Caco-2 (cell line): ENCODE measurements around the gene MYB. TPM values are rescaled to one million over a fixed set of nuclear protein-coding genes. Genes with fewer than 3 reads are reported as not detected.

Source experiments
- BruUV-seq: library from RNA; stranded (reverse); fragments of 400-500 nt; replicated peaks from 2 replicates; lab custom pipeline; 2021; lab: Mats Ljungman, UMichigan
- CTCF ChIA-PET: fragments of 300-600 bp; sonication (Branson Sonifier 250); formaldehyde crosslinking; loops from one replicate; lab custom pipeline; 2022; ENCODE audit warnings: antibody characterized with exemption; lab: Charles Lee
- POLR2A ChIA-PET: fragments of 300-600 bp; sonication (Branson Sonifier 250); formaldehyde crosslinking; loops from one replicate; lab custom pipeline; 2022; ENCODE audit warnings: antibody characterized with exemption; lab: Charles Lee
- DNase-seq, 2 experiments: peaks; one replicate each; pipeline versions ENCODE4 v3.0.0 to v3.0.0-alpha.2; 2020 to 2022
- H3K27me3 ChIP-seq: replicated peaks from 2 replicates; pipeline ENCODE4 v1.6.0; 2011; ENCODE audit warnings: low read length; ENCODE audit not compliant: control insufficient read depth, insufficient read depth
- H3K36me3 ChIP-seq: 2 replicates; pipeline ENCODE4 v1.5.1; 2011; ENCODE audit warnings: low read length; ENCODE audit not compliant: control insufficient read depth, insufficient read depth
- H3K4me1 ChIP-seq: fragments of 250-450 bp; sonication (Bioruptor Pico); 2 replicates; pipeline ENCODE4 v1.5.1; 2020; ENCODE audit warnings: mild to moderate bottlenecking
- H3K4me3 ChIP-seq: 2 replicates; pipeline ENCODE4 v1.5.1; 2011; ENCODE audit warnings: low read depth, mild to moderate bottlenecking, control low read depth, low read length
- H3K9me3 ChIP-seq: fragments of 250-450 bp; sonication (Bioruptor Pico); 2 replicates; pipeline ENCODE4 v1.5.1; 2020; ENCODE audit warnings: mild to moderate bottlenecking, moderate library complexity
- H3K27ac Mint-ChIP-seq: one replicate; pipeline ENCODE4 v1.8.0; 2022; ENCODE audit warnings: mixed read lengths; ENCODE audit not compliant: unreplicated experiment
- H3K27me3 Mint-ChIP-seq: one replicate; pipeline ENCODE4 v1.8.0; 2022; ENCODE audit warnings: mixed read lengths; ENCODE audit not compliant: insufficient read depth, unreplicated experiment
- H3K36me3 Mint-ChIP-seq: one replicate; pipeline ENCODE4 v1.8.0; 2022; ENCODE audit warnings: mild to moderate bottlenecking, mixed read lengths; ENCODE audit not compliant: insufficient read depth, unreplicated experiment
- H3K4me1 Mint-ChIP-seq: one replicate; pipeline ENCODE4 v1.8.0; 2022; ENCODE audit warnings: low read depth, mixed read lengths; ENCODE audit not compliant: unreplicated experiment
- H3K4me3 Mint-ChIP-seq: one replicate; pipeline ENCODE4 v1.8.0; 2022; ENCODE audit warnings: mild to moderate bottlenecking, moderate library complexity, mixed read lengths; ENCODE audit not compliant: unreplicated experiment
- H3K9me3 Mint-ChIP-seq: one replicate; pipeline ENCODE4 v1.8.0; 2022; ENCODE audit warnings: mixed read lengths; ENCODE audit not compliant: unreplicated experiment
- intact Hi-C: fragments of 100-400 bp; cut with micrococcal nuclease; formaldehyde crosslinking; loops from one replicate; pipeline ENCODE4 v1.10.0; 2022; ENCODE audit not compliant: unreplicated experiment
- total RNA-seq: library from RNA; stranded (reverse); gene quantifications from 2 replicates; pipeline ENCODE4 v1.2.3, GENCODE V29; 2022
- TF ChIP-seq, protein P1 (sequence below), 2 experiments: fragments of 200-600 bp in 1 of 2; IDR thresholded peaks; 1 replicate in 1 of 2; 2 replicates in 1 of 2; pipeline versions ENCODE4 v1.5.1 to v1.8.0; 2011 to 2022; ENCODE audit warnings: antibody characterized with exemption in 1 of 2, control low read depth in 1 of 2, inconsistent platforms in 1 of 2, low read depth in 1 of 2, low read length in 1 of 2, mild to moderate bottlenecking in 1 of 2, moderate library complexity in 1 of 2; ENCODE audit not compliant: insufficient read depth in 1 of 2, severe bottlenecking in 1 of 2, unreplicated experiment in 1 of 2

Gene MYB
- total RNA-seq, 1 experiment from 2014 or later: 2.7 TPM

DNA sequence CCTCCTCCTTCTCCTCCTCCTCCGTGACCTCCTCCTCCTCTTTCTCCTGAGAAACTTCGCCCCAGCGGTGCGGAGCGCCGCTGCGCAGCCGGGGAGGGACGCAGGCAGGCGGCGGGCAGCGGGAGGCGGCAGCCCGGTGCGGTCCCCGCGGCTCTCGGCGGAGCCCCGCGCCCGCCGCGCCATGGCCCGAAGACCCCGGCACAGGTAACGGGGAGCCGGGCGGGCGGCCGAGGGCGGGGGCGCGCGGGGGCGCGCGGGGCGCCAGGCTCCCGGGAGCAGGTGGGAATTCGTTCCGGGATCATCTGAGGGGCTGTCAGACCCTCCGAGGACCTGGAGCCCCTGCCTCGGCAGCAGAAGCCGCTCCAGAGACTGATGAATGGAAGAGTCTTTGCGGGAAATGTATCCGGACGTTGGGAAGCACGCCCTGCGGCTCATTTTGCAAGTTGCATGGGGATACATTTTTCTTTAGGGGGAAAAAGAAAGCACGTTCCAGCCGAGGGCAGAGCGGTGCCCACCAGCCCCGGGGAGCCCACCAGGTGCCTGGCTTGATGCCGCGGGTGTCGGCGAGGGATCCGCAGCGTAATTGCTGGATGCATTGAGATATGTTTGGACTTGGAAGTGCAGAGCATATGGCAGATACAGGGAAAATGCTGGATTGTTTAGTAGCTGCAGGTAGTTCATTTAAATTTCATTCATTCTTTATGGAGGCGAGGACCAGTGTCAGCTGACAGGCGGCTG lies 394 bp downstream of the MYB start:
- Histone ChIP-seq H3K4me1 (peaks cover 9% of the 10 kb centered on the region), H3K36me3 (no peaks in the 10 kb centered on the region), H3K9me3 (no peaks in the 10 kb centered on the region), H3K27me3 (no peaks in the 10 kb centered on the region), H3K4me3 (peak overlapping the region; percentile 57)
- DNase-seq: peak in 1 of 2 experiments; percentile 12
- Mint-ChIP-seq H3K4me1 (peaks cover 12% of the 10 kb centered on the region), H3K27me3 (peaks cover 8% of the 10 kb centered on the region), H3K36me3 (no peaks in the 10 kb centered on the region), H3K4me3 (peak overlapping the region; percentile 88), H3K9me3 (no peaks in the 10 kb centered on the region), H3K27ac (no peak overlapping the region)
- TF ChIP-seq, protein P1, sequence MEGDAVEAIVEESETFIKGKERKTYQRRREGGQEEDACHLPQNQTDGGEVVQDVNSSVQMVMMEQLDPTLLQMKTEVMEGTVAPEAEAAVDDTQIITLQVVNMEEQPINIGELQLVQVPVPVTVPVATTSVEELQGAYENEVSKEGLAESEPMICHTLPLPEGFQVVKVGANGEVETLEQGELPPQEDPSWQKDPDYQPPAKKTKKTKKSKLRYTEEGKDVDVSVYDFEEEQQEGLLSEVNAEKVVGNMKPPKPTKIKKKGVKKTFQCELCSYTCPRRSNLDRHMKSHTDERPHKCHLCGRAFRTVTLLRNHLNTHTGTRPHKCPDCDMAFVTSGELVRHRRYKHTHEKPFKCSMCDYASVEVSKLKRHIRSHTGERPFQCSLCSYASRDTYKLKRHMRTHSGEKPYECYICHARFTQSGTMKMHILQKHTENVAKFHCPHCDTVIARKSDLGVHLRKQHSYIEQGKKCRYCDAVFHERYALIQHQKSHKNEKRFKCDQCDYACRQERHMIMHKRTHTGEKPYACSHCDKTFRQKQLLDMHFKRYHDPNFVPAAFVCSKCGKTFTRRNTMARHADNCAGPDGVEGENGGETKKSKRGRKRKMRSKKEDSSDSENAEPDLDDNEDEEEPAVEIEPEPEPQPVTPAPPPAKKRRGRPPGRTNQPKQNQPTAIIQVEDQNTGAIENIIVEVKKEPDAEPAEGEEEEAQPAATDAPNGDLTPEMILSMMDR (IDR thresholded peaks at IDR 0.05; ENCODE audit: insufficient read depth in 1 of 2, low read depth in 1 of 2, low read length in 1 of 2, severe bottlenecking in 1 of 2, unreplicated experiment in 1 of 2): no peak
- POLR2A ChIA-PET: interaction anchor here (1.3 kb wide), 1 partner anchor 127 kb away, joined by 5 read pairs; the partner anchor contains the start of gene HBS1L
- intact Hi-C loops: loop anchor here (2.0 to 10.0 kb wide), 4 partner anchors 86 to 241 kb away; partner anchors contain the start of gene HBS1L
- CTCF ChIA-PET: no interaction called here
- BruUV-seq: no TSS peak

DNA sequence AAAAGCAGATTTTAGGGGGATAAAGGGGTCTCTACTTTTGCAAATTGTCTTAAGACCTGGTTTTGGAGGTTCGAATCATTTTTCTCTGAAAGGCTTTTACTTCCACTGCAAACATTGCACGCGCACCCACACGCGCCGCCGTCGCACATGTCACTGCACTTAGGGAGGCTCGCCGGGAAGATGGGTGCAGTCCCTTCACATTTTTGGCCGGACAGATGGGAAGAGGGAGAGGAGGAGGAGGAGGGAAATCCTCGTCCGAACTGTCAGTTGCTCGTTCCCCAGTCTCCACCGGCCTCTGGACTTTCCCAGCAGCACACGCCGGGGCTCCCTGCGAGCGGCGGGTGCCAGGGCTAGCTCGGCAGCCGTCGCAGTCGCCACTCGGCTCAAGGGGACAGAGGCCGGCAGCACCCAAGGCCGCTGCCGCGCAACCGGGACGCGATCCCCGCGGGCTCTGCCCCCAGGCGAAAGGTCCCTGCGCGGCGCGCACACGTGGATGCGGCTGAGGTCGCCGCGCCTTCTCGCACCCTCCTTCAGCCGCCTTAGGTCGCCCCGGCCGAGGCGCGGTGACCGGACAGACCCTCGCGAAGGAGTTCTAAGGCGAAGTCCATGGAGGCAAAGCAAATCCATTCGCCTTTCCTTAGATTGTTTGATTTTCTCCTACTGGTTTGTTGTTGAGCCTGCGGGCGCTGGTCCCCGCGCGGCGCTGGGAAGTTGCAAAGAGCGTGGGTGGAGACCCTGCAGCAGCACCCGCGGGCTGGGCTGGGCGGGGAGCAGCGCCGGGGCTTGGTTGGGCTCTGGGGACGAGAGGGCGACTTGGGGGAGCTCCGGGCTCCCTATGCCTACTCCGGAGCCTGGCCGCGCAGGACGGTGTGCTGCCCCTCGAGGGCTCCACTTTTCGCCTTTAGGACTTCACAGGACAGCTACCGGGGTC lies 1.2 kb downstream of the MYB start:
- Histone ChIP-seq H3K36me3 (no peaks in the 10 kb centered on the region), H3K4me1 (peaks cover 9% of the 10 kb centered on the region), H3K27me3 (no peaks in the 10 kb centered on the region), H3K4me3 (peak overlapping the region; percentile 57), H3K9me3 (no peaks in the 10 kb centered on the region)
- Mint-ChIP-seq H3K9me3 (no peaks in the 10 kb centered on the region), H3K27ac (no peak overlapping the region), H3K27me3 (peaks cover 8% of the 10 kb centered on the region), H3K4me1 (peaks cover 12% of the 10 kb centered on the region), H3K4me3 (peak overlapping the region; percentile 88), H3K36me3 (no peaks in the 10 kb centered on the region)
- DNase-seq: peak in 1 of 2 experiments; percentile 19
- TF ChIP-seq, protein P1 (IDR thresholded peaks at IDR 0.05; ENCODE audit: insufficient read depth in 1 of 2, low read depth in 1 of 2, low read length in 1 of 2, severe bottlenecking in 1 of 2, unreplicated experiment in 1 of 2): no peak
- intact Hi-C loops: loop anchor here (1.0 to 10.0 kb wide), 5 partner anchors 37 to 240 kb away; partner anchors contain the start of gene HBS1L
- ChIA-PET CTCF (interaction anchor here (0.6 to 0.7 kb wide), 5 partner anchors 10 to 236 kb away, joined by 3 to 6 read pairs (median 4); no protein-coding TSS in a partner anchor), POLR2A (interaction anchor here (1.5 kb wide), 1 partner anchor 127 kb away, joined by 10 read pairs; the partner anchor contains the start of gene HBS1L)
- no TSS peak for BruUV-seq
